ENCODE data around the gene BACH2.

GRCh38 chr6:90025523-90026061, 271.1 kb downstream of the BACH2 start:
- TF ChIP-seq, protein P1, sequence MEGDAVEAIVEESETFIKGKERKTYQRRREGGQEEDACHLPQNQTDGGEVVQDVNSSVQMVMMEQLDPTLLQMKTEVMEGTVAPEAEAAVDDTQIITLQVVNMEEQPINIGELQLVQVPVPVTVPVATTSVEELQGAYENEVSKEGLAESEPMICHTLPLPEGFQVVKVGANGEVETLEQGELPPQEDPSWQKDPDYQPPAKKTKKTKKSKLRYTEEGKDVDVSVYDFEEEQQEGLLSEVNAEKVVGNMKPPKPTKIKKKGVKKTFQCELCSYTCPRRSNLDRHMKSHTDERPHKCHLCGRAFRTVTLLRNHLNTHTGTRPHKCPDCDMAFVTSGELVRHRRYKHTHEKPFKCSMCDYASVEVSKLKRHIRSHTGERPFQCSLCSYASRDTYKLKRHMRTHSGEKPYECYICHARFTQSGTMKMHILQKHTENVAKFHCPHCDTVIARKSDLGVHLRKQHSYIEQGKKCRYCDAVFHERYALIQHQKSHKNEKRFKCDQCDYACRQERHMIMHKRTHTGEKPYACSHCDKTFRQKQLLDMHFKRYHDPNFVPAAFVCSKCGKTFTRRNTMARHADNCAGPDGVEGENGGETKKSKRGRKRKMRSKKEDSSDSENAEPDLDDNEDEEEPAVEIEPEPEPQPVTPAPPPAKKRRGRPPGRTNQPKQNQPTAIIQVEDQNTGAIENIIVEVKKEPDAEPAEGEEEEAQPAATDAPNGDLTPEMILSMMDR (IDR thresholded peaks at IDR 0.05), result no peak
- TF ChIP-seq, protein P2, sequence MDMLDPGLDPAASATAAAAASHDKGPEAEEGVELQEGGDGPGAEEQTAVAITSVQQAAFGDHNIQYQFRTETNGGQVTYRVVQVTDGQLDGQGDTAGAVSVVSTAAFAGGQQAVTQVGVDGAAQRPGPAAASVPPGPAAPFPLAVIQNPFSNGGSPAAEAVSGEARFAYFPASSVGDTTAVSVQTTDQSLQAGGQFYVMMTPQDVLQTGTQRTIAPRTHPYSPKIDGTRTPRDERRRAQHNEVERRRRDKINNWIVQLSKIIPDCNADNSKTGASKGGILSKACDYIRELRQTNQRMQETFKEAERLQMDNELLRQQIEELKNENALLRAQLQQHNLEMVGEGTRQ (IDR thresholded peaks at IDR 0.05), result no peak
- TF ChIP-seq KDM1A (IDR thresholded peaks at IDR 0.05; ENCODE audit: low read depth), result no peak
- TF ChIP-seq EP300 (IDR thresholded peaks at IDR 0.05), result no peak
- TF ChIP-seq POLR2AphosphoS2 (conservative IDR thresholded peaks at IDR 0.05; ENCODE audit: low read length), result no peak
- no peak for TF ChIP-seq JUN (IDR thresholded peaks at IDR 0.05)
- TF ChIP-seq CBX2 (IDR thresholded peaks at IDR 0.05; ENCODE audit: borderline replicate concordance, low read depth), result no peak
- no peak for TF ChIP-seq CBX8 (IDR thresholded peaks at IDR 0.05)
- no peak for TF ChIP-seq POLR2A (IDR thresholded peaks at IDR 0.05; ENCODE audit: low read length)
- TF ChIP-seq EHF (CRISPR knock-in tag; IDR thresholded peaks at IDR 0.05), result no peak
- no peak for TF ChIP-seq ATOH8 (CRISPR knock-in tag; IDR thresholded peaks at IDR 0.05; ENCODE audit: low read depth)
- no peak for TF ChIP-seq CEBPB (IDR thresholded peaks at IDR 0.05)
